AG10803 (cell line): ENCODE data around the gene RDH13.

Experiments
- DNase-seq: peaks from one replicate; pipeline ENCODE4 v3.0.0; 2010; ENCODE audit warnings: low read depth
- H3K4me3 ChIP-seq: 2 replicates; pipeline ENCODE4 v1.5.1; 2011; ENCODE audit warnings: mild to moderate bottlenecking, low read length, control low read depth
- CTCF ChIP-seq: conservative IDR thresholded peaks from 2 replicates; pipeline ENCODE4 v1.5.1; 2011; ENCODE audit warnings: mild to moderate bottlenecking, low read length, control low read depth, inconsistent platforms

RDH13 gene

GRCh38 chr19:55084416-55084815 is 21.5 kb upstream of the RDH13 start:
- H3K4me3 ChIP-seq = no peak overlapping the region
- no peak for TF ChIP-seq CTCF
- no peak for DNase-seq

- no peak for DNase-seq
- TF ChIP-seq CTCF = no peak
- no peak overlapping the region for H3K4me3 ChIP-seq
These were observed 20.3 kb upstream of the RDH13 start for GRCh38 chr19:55083004-55083850.

DNA sequence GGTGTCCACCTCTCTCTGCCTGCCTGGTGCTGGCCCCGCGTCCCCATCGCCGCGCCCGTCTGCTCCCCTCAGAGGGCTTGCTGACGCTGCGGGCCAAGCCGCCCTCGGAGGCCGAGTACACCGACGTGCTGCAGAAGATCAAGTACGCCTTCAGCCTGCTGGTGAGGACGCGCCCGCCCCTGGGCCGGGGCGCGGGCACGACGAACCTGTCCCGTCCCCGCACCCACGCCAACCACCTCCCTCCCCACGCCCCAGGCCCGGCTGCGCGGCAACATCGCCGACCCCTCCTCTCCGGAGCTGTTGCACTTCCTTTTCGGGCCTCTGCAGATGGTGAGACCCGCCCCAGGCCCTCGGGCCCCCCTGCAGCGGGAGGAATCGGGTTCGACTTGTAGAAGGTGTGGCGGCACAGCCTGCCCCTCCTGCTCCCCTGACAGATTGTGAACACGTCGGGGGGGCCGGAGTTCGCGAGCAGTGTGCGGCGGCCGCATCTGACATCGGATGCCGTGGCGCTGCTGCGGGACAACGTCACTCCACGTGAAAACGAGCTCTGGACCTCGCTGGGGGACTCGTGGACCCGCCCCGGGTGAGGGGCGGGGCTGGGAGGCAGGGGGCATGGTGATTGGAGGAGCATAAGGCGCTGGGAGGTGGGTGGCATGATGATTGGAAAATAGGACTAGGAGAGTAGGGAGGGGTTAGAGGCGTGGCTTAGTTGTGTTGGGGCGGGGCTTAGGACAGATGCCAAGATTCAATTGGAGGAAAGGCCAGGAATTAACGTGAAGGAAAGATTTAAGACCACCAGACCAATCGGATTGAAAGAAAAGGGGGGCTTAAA is 19.3 kb upstream of the RDH13 start:
- DNase-seq = no peak
- H3K4me3 ChIP-seq = no peak overlapping the region
- TF ChIP-seq CTCF = no peak

GRCh38 chr19:55081770-55082019 is 18.7 kb upstream of the RDH13 start:
- no peak overlapping the region for H3K4me3 ChIP-seq
- no peak for TF ChIP-seq CTCF
- DNase-seq = no peak

DNA sequence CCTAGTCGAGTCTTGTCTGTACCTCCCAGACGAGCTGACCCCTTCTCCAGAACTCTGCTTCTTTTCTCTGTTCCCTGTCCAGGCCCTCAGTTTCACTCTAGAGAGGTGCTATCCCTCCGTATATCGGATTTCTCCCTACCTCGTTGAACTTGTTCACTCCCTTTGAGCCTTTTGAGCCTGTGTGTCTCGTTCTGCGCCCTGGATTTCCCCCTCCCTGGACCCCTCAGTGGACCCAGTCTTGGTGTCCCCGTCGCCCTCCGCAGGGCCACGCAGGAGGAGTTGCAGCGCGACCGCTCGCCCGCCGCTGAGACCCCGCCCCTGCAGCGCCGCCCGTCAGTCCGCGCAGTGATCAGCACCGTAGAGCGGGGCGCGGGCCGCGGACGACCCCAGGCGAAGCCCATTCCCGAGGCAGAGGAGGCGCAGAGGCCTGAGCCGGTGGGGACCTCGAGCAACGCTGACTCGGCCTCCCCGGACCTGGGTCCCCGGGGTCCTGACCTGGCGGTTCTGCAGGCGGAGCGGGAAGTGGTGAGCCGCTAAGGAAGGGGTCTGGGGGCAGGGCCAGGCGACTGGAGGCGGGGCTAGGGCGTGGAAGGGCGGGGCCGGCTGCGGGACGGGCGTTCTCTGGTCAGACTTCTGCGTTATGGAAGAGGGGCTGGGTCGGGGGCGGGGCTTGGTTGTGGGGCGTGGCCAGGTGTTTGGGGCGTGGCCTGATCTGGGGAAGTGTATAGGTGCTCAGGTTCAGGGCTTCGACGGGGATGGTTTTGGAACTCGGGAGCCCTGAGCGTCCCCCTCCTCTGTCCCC is 18.2 kb upstream of the RDH13 start:
- peak overlapping the region; percentile 45 for H3K4me3 ChIP-seq
- DNase-seq = peak; percentile 36

More for the DNA sequence above, 18.2 kb upstream of the RDH13 start:
- TF ChIP-seq CTCF = no peak
